ENCODE results near the gene CDYL2.

The CDYL2 gene

GRCh38 chr16:80711406-80711805 is 93.0 kb downstream of the CDYL2 start:
- in situ Hi-C loops (cut with MboI; ENCODE audit: low pct_unique_long_range_greater_than_20kb, low sequenced_read_pairs, unreplicated experiment), result no loop called here
- no peak for TF ChIP-seq CTCF (IDR thresholded peaks at IDR 0.05; ENCODE audit: extremely low read depth, insufficient read depth, missing control alignments)
- DNase-seq (ENCODE audit: low spot score), result no peak

GRCh38 chr16:80710918-80711317 is 93.5 kb downstream of the CDYL2 start:
- no peak for TF ChIP-seq CTCF (IDR thresholded peaks at IDR 0.05; ENCODE audit: extremely low read depth, insufficient read depth, missing control alignments)
- in situ Hi-C loops (cut with MboI; ENCODE audit: low pct_unique_long_range_greater_than_20kb, low sequenced_read_pairs, unreplicated experiment), result no loop called here
- DNase-seq (ENCODE audit: low spot score), result peak; percentile 35

GRCh38 chr16:80708823-80709222 is 95.6 kb downstream of the CDYL2 start:
- in situ Hi-C loops (cut with MboI; ENCODE audit: low pct_unique_long_range_greater_than_20kb, low sequenced_read_pairs, unreplicated experiment), result no loop called here
- TF ChIP-seq CTCF (IDR thresholded peaks at IDR 0.05; ENCODE audit: extremely low read depth, insufficient read depth, missing control alignments), result no peak
- no peak for DNase-seq (ENCODE audit: low spot score)

GRCh38 chr16:80707686-80708085 is 96.7 kb downstream of the CDYL2 start:
- in situ Hi-C loops (cut with MboI; ENCODE audit: low pct_unique_long_range_greater_than_20kb, low sequenced_read_pairs, unreplicated experiment), result no loop called here
- no peak for DNase-seq (ENCODE audit: low spot score)
- no peak for TF ChIP-seq CTCF (IDR thresholded peaks at IDR 0.05; ENCODE audit: extremely low read depth, insufficient read depth, missing control alignments)

GRCh38 chr16:80705596-80705995 is 98.8 kb downstream of the CDYL2 start:
- TF ChIP-seq CTCF (IDR thresholded peaks at IDR 0.05; ENCODE audit: extremely low read depth, insufficient read depth, missing control alignments), result no peak
- DNase-seq (ENCODE audit: low spot score), result no peak
- in situ Hi-C loops (cut with MboI; ENCODE audit: low pct_unique_long_range_greater_than_20kb, low sequenced_read_pairs, unreplicated experiment), result no loop called here

- no peak for TF ChIP-seq CTCF (IDR thresholded peaks at IDR 0.05; ENCODE audit: extremely low read depth, insufficient read depth, missing control alignments)
- DNase-seq (ENCODE audit: low spot score), result no peak
- in situ Hi-C loops (cut with MboI; ENCODE audit: low pct_unique_long_range_greater_than_20kb, low sequenced_read_pairs, unreplicated experiment), result no loop called here
These were observed 99.5 kb downstream of the CDYL2 start for GRCh38 chr16:80704751-80705505.

Data from GM13977 (cell line).